Nucleus accumbens (tissue), 56 donors: ENCODE results near the gene WDR64.

ENCODE experiments used
- DNase-seq, 56 donors: peaks; one replicate each; lab custom pipeline; 2025; lab: John Stamatoyannopoulos, UW

WDR64 gene

GRCh38 chr1:241630476-241630875, 21.6 kb upstream of the WDR64 start:
- DNase-seq = no peak

- no peak for DNase-seq
Measured at GRCh38 chr1:241630899-241631298, 21.2 kb upstream of the WDR64 start.

DNA sequence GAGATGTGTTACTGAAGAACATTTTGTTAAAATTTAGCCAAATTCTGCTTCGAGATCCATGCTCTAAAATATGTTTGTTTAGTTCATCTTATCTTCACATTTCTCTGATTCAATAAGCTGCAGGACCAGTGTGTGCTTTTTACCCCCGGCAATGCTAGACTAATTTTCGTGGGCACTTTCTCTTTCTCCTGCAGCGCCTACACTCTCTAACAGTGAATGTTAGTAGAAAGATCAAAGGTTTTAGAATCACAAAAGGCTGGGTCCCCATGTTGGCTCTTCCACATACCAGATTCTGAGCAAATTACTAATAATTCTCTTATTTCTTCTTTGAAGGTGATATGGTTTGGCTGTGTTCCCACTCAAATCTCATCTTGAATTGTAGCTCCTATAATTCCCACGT, 20.4 kb upstream of the WDR64 start:
- DNase-seq = no peak

GRCh38 chr1:241632987-241633386, 19.1 kb upstream of the WDR64 start:
- no peak for DNase-seq

DNA sequence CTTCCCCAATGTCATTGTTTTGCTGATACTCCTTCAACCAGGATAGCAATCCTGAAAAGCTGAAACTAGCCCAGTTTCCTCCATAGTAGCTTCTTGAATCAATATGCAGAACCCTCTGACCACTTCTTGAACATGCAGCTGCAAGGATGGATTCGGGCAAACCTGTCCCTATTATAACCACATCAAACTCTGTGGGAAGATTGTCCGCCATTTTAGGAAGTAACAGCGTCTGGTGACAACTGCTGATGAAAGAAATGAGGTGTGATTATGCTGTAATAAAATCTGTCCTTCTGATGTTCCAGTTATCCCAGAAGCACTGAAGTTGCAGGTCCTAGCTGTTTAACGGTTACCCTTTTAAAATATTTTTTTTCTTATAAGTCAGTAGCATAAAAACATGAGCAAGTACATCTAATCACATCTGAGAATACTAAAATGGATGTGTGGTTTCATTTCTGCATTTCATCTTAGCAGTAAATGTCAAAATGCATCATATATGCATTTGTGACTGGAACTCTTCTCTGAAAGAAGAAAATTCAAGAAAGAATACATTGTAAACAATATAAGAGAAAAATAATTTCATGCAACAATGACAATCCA, 16.4 kb upstream of the WDR64 start:
- DNase-seq = no peak

DNA sequence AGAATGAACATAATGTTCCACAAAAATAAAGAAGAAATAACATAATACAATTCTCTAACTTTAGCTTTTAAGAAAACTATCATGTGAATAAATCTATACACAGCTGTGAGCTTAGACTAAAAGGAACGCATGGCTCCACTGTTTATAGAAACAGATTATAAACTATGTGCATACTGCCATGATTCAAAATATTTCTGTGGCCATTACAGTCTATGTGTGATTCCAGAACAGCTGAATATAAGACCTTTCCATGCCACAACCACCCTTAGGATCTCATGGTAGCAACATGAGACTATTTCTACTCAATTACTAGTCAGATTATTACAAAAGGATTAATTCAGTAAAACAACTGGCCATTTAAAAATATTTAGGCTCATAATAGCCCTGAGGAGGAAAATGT, 15.8 kb upstream of the WDR64 start:
- no peak for DNase-seq

DNA sequence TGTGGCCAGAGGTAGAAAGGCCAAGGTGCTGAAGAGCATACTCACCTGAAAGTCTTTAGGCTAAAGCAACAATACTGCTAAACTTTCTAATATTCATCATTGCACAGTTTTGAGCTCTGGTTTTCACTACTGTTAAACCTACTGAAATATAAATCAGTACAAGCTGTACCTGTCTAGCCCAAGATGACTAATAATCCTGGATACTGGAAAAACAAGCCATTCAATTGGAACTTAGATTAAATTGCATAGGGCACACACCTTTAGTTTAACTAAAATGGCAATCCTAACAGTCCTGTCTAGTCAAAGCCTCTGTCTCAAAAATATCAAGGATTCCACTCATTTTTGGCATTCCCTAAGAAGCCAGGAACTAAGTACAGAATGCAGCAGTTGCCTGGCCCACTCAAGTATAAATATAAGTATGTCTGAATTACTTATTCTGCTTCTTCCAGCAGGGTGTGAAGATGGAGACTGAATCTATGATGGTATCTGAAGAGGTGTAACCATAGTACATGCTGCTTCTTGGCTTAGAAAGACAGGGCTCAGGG, 15.0 kb upstream of the WDR64 start:
- DNase-seq = no peak

- DNase-seq = no peak
Measured at GRCh38 chr1:241637604-241638003, 14.5 kb upstream of the WDR64 start.

DNA sequence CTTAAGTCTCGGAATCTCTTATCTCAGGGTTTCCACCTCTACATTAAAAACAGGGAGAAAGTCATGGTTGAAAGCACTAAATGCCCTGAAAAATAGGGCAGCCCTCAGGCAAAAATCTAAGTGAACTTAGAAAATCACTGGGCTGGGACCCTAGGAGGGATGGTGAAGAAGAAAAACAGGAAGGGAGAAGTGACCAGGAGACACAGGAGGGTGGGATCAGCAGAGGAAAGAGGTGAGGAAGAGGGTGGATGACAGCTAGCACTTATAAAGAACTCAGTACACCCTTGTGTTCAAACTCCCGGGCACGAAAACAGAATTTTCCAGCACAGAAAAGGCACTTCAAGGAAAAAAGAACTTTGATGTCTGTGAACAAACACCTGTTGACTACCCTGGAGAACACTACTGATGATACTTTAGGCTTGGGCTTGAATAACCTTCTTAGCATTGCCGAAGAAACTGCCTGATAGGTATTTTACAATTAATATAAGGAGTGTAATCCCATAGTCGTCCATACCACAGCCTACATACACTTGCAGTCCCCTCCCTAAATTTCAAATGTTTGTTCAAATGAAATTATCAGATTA, 13.9 kb upstream of the WDR64 start:
- no peak for DNase-seq

DNA sequence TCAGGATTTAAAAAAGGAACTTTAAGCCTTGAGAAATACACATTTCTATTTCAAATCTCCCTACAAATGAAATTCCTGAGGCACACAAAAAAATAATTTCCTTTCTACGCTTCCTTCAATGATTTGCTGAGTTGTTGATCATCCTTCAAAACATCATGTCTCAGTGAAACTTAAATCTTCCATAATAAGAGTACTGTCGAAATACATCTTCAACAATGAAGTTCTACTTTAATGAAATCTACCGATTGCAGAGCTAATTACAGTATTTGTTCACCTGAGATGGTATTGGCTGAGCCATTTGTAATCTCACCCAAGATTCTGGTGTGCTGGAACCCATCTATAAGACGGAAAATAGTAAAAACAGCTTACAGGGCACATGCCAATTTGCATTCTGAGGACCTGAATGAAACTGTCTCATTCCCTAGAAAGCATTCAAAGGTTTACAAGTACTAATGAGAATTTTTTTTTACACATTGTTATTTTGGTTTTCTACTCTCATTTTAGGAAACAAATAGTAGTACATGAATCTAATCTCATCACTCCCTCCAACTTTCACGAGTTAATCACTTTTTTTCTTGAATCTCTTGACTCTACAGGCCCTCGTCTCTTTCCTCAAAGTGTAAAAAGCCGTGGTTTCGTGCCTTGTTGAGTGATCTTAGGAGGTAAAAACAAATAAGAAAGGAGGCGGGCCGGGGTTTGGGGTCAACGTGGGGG, 13.0 kb upstream of the WDR64 start:
- no peak for DNase-seq

DNA sequence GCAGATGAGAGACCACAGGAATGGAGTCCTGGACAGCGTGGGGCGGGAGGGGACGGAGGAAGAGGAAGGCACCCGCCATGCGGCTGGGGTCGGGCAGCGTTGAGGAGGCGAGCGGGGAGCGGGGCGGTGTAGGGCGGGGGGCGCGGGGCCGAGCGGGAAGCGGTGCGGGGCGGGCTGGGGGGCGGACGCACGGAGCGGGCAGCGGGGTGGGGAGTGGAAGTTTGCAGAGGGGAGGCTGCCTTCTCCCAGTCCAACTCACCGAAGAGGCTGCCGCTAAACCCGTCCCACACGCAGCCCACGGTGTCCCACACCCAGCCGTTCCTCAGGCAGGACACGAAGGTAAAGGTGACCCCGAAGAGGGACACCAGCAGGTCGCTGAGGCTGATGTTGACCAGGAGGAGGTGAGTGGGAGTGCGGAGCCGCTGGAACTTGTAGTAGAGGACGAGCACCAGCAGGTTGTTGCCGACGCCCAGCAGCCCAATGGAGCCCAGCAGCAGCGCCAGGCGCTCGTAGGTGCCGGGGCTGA, 12.4 kb upstream of the WDR64 start:
- DNase-seq = peak in 22 of 56 donors; percentile 13 to 60 (median 36)

DNA sequence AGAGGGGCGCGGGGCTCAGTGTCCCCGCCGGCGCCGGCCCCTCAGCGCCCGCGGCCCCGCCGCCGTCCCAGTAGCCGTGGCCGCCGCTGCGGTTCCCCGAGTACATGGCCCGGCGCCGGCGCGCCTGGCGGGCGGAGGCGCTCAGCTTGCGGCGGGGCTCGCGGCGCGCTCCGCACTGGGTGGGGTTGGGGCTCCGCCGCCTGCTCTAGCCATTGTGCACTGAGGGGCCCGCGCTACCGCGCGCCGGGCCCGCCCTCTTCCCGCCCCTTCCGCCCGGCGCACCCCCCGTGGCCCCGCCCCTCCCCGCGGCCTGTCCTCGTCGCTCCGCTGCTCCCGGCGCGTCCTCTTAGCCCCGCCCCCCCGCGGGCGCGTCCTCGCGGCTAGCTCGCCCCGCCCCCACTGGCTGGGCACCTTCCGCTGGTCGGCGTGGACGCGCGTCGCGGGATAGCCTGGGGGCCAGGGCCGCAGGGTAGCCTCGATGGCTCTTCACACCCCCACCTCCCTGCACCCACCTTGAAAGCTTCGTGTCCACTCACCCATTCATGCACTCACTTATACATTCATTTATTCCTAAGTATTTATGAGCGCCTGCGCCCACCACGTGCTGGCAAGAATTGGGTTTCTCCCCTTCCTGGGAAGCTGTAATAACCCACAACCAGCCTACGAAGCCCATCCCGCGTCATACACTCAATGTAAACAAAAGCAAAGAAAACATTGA, 11.8 kb upstream of the WDR64 start, which contains the start of the genes CHML and OPN3:
Gene CHML (minus strand): TSS at position 221 of the 718 bp plus-strand sequence. CDS start 4,603 bp downstream, outside the sequence.
Gene OPN3 (minus strand): TSS at position 221 of the 718 bp plus-strand sequence. CDS start 115 bp downstream, at position 106.
- DNase-seq = peak in 55 of 56 donors; percentile 48 to 97 (median 89)

GRCh38 chr1:241640867-241641622, 11.0 kb upstream of the WDR64 start:
- peak in 1 of 56 donors; percentile 6 for DNase-seq

- DNase-seq = no peak
Measured at GRCh38 chr1:241641773-241642592, 10.1 kb upstream of the WDR64 start.

GRCh38 chr1:241642593-241642944, 9.5 kb upstream of the WDR64 start:
- no peak for DNase-seq

DNA sequence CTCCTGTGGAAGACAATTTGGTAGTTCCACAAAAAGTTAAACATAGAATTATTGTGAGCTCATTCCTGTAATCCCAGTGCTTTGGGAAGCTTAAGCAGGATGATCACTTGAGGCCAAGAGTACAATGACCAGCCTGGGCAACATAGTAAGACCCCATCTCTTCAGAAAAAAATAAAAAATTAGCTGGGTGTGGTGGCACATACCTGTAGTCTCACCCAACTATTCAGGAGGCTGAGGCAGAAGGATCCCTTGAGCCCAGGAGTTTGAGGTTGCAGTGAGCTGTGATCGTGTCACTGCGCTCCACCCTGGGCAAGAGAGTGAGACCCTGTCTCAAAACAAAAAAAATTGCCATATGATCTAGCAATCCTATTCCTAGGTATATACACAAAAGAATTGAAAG, 7.8 kb upstream of the WDR64 start:
- DNase-seq = no peak

DNA sequence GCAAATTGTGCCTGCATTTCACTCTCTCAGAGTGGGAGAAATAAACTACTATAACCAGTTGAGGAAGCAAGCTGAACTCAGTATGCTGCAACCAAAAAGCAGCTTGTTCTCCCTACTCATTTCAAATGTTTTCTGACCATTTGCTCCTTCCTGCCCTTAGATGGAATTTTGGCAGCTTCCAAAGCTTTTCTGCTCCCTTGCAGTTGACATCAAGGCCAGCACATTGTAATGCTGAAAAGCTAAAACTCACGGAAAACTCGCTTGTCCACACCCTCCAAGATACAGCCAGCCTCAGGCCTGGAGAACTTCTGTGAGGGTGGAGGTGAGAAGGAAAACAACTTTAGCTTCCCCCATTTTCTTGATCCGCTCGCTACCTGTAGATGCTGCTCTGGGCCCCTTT, 6.9 kb upstream of the WDR64 start:
- DNase-seq = no peak

- DNase-seq = no peak
Measured at GRCh38 chr1:241646201-241646600, 5.9 kb upstream of the WDR64 start.

GRCh38 chr1:241647658-241648057, 4.4 kb upstream of the WDR64 start:
- DNase-seq = no peak
